Neuronal stem cell (in vitro differentiated cells): ENCODE data around the gene BCL2L11.

ENCODE experiments used
- DNase-seq: peaks from one replicate; pipeline ENCODE4 v3.0.0-alpha.2; 2013; ENCODE audit warnings: low spot score
- H2AFZ ChIP-seq: one replicate; pipeline ENCODE4 v1.6.1; 2013; ENCODE audit warnings: mild to moderate bottlenecking, low read length, inconsistent platforms
- H2AK5ac ChIP-seq: 2 replicates; pipeline ENCODE4 v1.6.1; 2013; ENCODE audit warnings: low read depth, mild to moderate bottlenecking, inconsistent platforms, low read length, moderate library complexity, mixed read lengths
- H2BK120ac ChIP-seq: 2 replicates; pipeline ENCODE4 v1.6.1; 2013; ENCODE audit warnings: low read depth, mild to moderate bottlenecking, inconsistent platforms, low read length, moderate library complexity, mixed read lengths
- H2BK12ac ChIP-seq: one replicate; pipeline ENCODE4 v1.6.1; 2013; ENCODE audit warnings: low read length, inconsistent platforms
- H2BK15ac ChIP-seq: 2 replicates; pipeline ENCODE4 v1.6.1; 2013; ENCODE audit warnings: mild to moderate bottlenecking, low read length, inconsistent platforms, mixed read lengths
- H2BK5ac ChIP-seq: one replicate; pipeline ENCODE4 v1.6.1; 2013; ENCODE audit warnings: inconsistent platforms, mild to moderate bottlenecking, low read length, moderate library complexity
- H3K14ac ChIP-seq: one replicate; pipeline ENCODE4 v1.6.1; 2013; ENCODE audit warnings: low read length, inconsistent platforms
- H3K18ac ChIP-seq: 2 replicates; pipeline ENCODE4 v1.6.1; 2013; ENCODE audit warnings: low read length, inconsistent platforms
- H3K23ac ChIP-seq: 2 replicates; pipeline ENCODE4 v1.6.1; 2013; ENCODE audit warnings: low read depth, mild to moderate bottlenecking, mixed read lengths, low read length, inconsistent platforms; ENCODE audit not compliant: poor library complexity
- H3K27ac ChIP-seq: replicated peaks from 3 replicates; pipeline ENCODE4 v1.5.1; 2013; ENCODE audit warnings: low read length, inconsistent platforms
- H3K27me3 ChIP-seq, 3 experiments: 2 replicates each; pipeline ENCODE4 v1.6.1; 2013; ENCODE audit warnings: low read length in 3 of 3, mild to moderate bottlenecking in 2 of 3, inconsistent platforms in 1 of 3, low read depth in 1 of 3, mixed read lengths in 1 of 3, moderate library complexity in 1 of 3; ENCODE audit not compliant: control insufficient read depth in 3 of 3, insufficient read depth in 3 of 3
- H3K36me3 ChIP-seq, 2 donors: replicated peaks in 1 of 2; 2 replicates each; pipeline ENCODE4 v1.6.1; 2013; ENCODE audit warnings: low read length in 2 of 2; ENCODE audit not compliant: control insufficient read depth in 2 of 2, insufficient read depth in 2 of 2
- H3K4ac ChIP-seq: 2 replicates; pipeline ENCODE4 v1.6.1; 2013; ENCODE audit warnings: inconsistent platforms, mild to moderate bottlenecking, low read length, moderate library complexity
- H3K4me1 ChIP-seq, 2 donors: 1 replicate in 1 of 2; 2 replicates in 1 of 2; pipeline ENCODE4 v1.6.1; 2013; ENCODE audit warnings: low read length in 2 of 2, low read depth in 1 of 2; ENCODE audit not compliant: control insufficient read depth in 2 of 2, insufficient read depth in 1 of 2
- H3K4me2 ChIP-seq: one replicate; pipeline ENCODE4 v1.6.1; 2013; ENCODE audit warnings: mild to moderate bottlenecking, low read length, inconsistent platforms; ENCODE audit not compliant: insufficient read depth, poor library complexity, severe bottlenecking
- H3K4me3 ChIP-seq, 2 donors: 2 replicates each; pipeline ENCODE4 v1.5.1; 2013; ENCODE audit warnings: low read length in 2 of 2, mild to moderate bottlenecking in 2 of 2, inconsistent platforms in 1 of 2, moderate library complexity in 1 of 2
- H3K79me1 ChIP-seq: one replicate; pipeline ENCODE4 v1.6.1; 2013; ENCODE audit warnings: low read depth, mild to moderate bottlenecking, inconsistent platforms, low read length, moderate library complexity
- H3K9ac ChIP-seq: one replicate; pipeline ENCODE4 v1.6.1; 2013; ENCODE audit warnings: mild to moderate bottlenecking, low read depth, low read length, inconsistent platforms; ENCODE audit not compliant: poor library complexity
- H3K9me3 ChIP-seq, 2 donors: replicated peaks in 1 of 2; 2 replicates each; pipeline versions ENCODE3 to v1.6.1; 2013; ENCODE audit warnings: low read length in 2 of 2, mild to moderate bottlenecking in 2 of 2, inconsistent platforms in 1 of 2, low read depth in 1 of 2, mixed read lengths in 1 of 2, moderate library complexity in 1 of 2; ENCODE audit not compliant: control insufficient read depth in 2 of 2, insufficient read depth in 1 of 2
- H4K8ac ChIP-seq: one replicate; pipeline ENCODE4 v1.6.1; 2013; ENCODE audit warnings: low read depth, mild to moderate bottlenecking, inconsistent platforms, low read length, moderate library complexity
- H4K91ac ChIP-seq: one replicate; pipeline ENCODE4 v1.6.1; 2013; ENCODE audit warnings: low read length, low read depth, mild to moderate bottlenecking, inconsistent platforms; ENCODE audit not compliant: poor library complexity
- WGBS, 2 donors: extraction: QIAGEN DNeasy Blood & Tissue Kit; methylation state at CpG; one replicate each; pipeline ENCODE4 v1.1.7; 2013; ENCODE audit warnings: missing lambda C conversion rate in 2 of 2, mixed read lengths in 1 of 2; ENCODE audit not compliant: insufficient read length in 2 of 2, insufficient replicate concordance in 1 of 2; ENCODE audit errors: extremely low coverage in 2 of 2; 5-methylcytosine and 5-hydroxymethylcytosine counted together

BCL2L11 gene

DNA sequence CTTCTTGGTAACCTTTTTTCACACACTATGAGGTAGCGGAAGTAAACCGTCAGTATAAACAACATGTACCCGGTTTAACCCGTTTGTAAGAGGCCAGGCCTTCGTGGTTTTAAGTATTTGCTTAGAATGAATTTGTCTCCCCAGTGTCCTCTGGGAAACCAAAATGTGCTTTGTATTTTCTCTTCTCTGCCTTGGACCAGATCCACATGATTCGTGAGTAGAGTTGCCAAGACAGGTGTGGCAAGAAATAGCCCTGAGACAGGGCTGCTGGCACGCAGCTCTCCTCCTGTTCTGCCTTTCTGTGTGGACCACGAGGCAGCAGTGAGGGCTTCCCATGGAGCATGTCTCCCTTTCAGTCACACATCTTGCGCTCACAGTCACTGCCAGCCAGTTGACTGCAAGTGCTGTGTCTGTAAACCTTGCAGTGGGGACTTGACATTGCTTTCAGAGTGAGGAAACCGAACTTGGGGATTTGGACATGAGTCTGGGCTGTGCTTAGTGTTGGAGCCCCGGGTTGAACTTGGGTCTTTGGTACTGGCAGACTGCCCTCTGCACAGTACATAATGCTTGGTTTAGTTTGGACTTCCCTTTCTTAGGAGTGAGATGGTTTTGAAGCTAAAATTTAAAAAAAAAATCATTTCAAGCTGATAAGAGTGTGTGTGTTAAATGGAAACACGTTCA is 19.1 kb downstream of the BCL2L11 start:
- DNase-seq = no peak
- Histone ChIP-seq H4K8ac (no peak overlapping the region), H3K4me3 (no peak overlapping the region), H3K18ac (no peak overlapping the region), H2BK12ac (no peak overlapping the region), H2BK15ac (no peak overlapping the region), H4K91ac (no peak overlapping the region), H3K27me3 (no peaks in the 10 kb centered on the region), H3K4me1 (peaks cover 5 to 10% of the 10 kb centered on the region in 2 donors), H3K9ac (no peak overlapping the region), H3K23ac (no peak overlapping the region), H3K36me3 (peaks cover 31 to 94% of the 10 kb centered on the region in 2 donors), H2AFZ (no peak overlapping the region), H2BK5ac (no peak overlapping the region), H3K79me1 (peaks cover 13% of the 10 kb centered on the region), H2AK5ac (no peak overlapping the region), H3K4me2 (no peak overlapping the region), H3K4ac (no peak overlapping the region), H3K27ac (no peak overlapping the region), H3K9me3 (peaks cover 0 to 10% of the 10 kb centered on the region in 2 donors), H3K14ac (no peak overlapping the region), H2BK120ac (no peak overlapping the region)
- no CpG with 5 or more reads among the region's 12 CpGs for WGBS, 2 donors

GRCh38 chr2:111140815-111141214 is 20.1 kb downstream of the BCL2L11 start:
- H3K9ac ChIP-seq = no peak overlapping the region
- H4K8ac ChIP-seq = no peak overlapping the region
- no peak for DNase-seq
- H3K36me3 ChIP-seq = peaks cover 32 to 94% of the 10 kb centered on the region in 2 donors
- peaks cover 0 to 5% of the 10 kb centered on the region in 2 donors for H3K4me1 ChIP-seq
- H4K91ac ChIP-seq = no peak overlapping the region
- no peaks in the 10 kb centered on the region for H3K27me3 ChIP-seq
- no peak overlapping the region for H2BK15ac ChIP-seq
- H3K4ac ChIP-seq = no peak overlapping the region
- H2BK12ac ChIP-seq = no peak overlapping the region
- H3K27ac ChIP-seq = no peak overlapping the region
- no peak overlapping the region for H2BK120ac ChIP-seq
- H2AK5ac ChIP-seq = no peak overlapping the region
- no peak overlapping the region for H3K14ac ChIP-seq
- H2AFZ ChIP-seq = no peak overlapping the region
- H3K79me1 ChIP-seq = peaks cover 11% of the 10 kb centered on the region
- no peak overlapping the region for H3K18ac ChIP-seq
- no peak overlapping the region for H2BK5ac ChIP-seq
- H3K9me3 ChIP-seq = peaks cover 0 to 4% of the 10 kb centered on the region in 2 donors
- no peak overlapping the region for H3K4me2 ChIP-seq
- no peak overlapping the region for H3K4me3 ChIP-seq
- no peak overlapping the region for H3K23ac ChIP-seq
- no CpG with 5 or more reads among the region's 4 CpGs for WGBS, 2 donors

DNA sequence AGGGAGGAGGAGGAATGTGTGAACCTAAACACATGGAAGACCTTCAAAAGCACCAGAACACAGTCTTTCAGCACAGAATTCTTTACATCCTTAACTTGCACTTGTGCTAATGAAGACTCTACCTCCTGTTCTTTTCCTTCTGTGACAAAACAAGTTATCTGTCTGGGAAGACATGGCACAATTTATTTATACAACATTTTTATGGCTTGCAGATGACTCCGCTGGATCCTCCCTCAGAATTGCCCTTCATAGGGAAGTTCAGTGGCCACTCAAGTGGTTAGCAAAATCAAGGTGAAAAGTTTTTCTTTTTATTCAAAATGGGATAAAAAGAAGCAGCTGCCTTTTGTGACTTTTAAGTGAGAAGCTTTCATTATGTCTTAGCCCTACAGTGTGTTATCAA is 21.4 kb downstream of the BCL2L11 start:
- WGBS, 2 donors = no CpG with 5 or more reads among the region's 1 CpG
- Histone ChIP-seq H2AK5ac (no peak overlapping the region), H3K4ac (no peak overlapping the region)

GRCh38 chr2:111143107-111143842 is 22.6 kb downstream of the BCL2L11 start:
- H3K36me3 ChIP-seq = peaks cover 24 to 94% of the 10 kb centered on the region in 2 donors
- H3K4me1 ChIP-seq = peaks cover 0 to 8% of the 10 kb centered on the region in 2 donors
- H2BK5ac ChIP-seq = no peak overlapping the region
- no peak overlapping the region for H2BK12ac ChIP-seq
- H3K4me3 ChIP-seq = no peak overlapping the region
- no peak overlapping the region for H4K8ac ChIP-seq
- WGBS, 2 donors = no CpG with 5 or more reads among the region's 10 CpGs
- no peak for DNase-seq
- H3K18ac ChIP-seq = no peak overlapping the region
- H4K91ac ChIP-seq = no peak overlapping the region
- H3K27me3 ChIP-seq = no peaks in the 10 kb centered on the region
- H2BK15ac ChIP-seq = no peak overlapping the region
- H3K4me2 ChIP-seq = no peak overlapping the region
- peaks cover 0 to 4% of the 10 kb centered on the region in 2 donors for H3K9me3 ChIP-seq
- no peak overlapping the region for H3K27ac ChIP-seq
- H3K14ac ChIP-seq = no peak overlapping the region
- no peak overlapping the region for H2AFZ ChIP-seq
- H3K4ac ChIP-seq = no peak overlapping the region
- no peak overlapping the region for H3K9ac ChIP-seq
- no peak overlapping the region for H2AK5ac ChIP-seq
- no peak overlapping the region for H3K23ac ChIP-seq
- no peak overlapping the region for H2BK120ac ChIP-seq
- peaks cover 3% of the 10 kb centered on the region for H3K79me1 ChIP-seq

More for the DNA sequence above, 21.4 kb downstream of the BCL2L11 start:
- Histone ChIP-seq H2BK5ac (no peak overlapping the region), H3K36me3 (peaks cover 28 to 94% of the 10 kb centered on the region in 2 donors), H3K4me1 (peaks cover 0 to 5% of the 10 kb centered on the region in 2 donors), H3K27ac (no peak overlapping the region), H3K4me2 (no peak overlapping the region), H3K18ac (no peak overlapping the region), H4K8ac (no peak overlapping the region), H2AFZ (no peak overlapping the region), H2BK15ac (no peak overlapping the region), H3K27me3 (no peaks in the 10 kb centered on the region), H2BK12ac (no peak overlapping the region), H3K4me3 (no peak overlapping the region), H4K91ac (no peak overlapping the region), H3K23ac (no peak overlapping the region), H3K9ac (no peak overlapping the region), H3K9me3 (peaks cover 0 to 4% of the 10 kb centered on the region in 2 donors), H3K14ac (no peak overlapping the region), H3K79me1 (peaks cover 6% of the 10 kb centered on the region), H2BK120ac (no peak overlapping the region)
- no peak for DNase-seq
